AG09319 (cell line): ENCODE results near the gene CLIC6.

ENCODE experiments used
- DNase-seq: peaks from one replicate; pipeline ENCODE4 v3.0.0-alpha.2; 2010; ENCODE audit warnings: low read depth; ENCODE audit errors: extremely low read depth
- CTCF ChIP-seq: IDR thresholded peaks from 2 replicates; pipeline ENCODE4 v1.5.1; 2011; ENCODE audit warnings: low read depth, mild to moderate bottlenecking, inconsistent platforms, low read length, moderate library complexity

The CLIC6 gene

GRCh38 chr21:34693192-34693810 lies 24.5 kb downstream of the CLIC6 start:
- peak; percentile 76 for TF ChIP-seq CTCF
- peak; percentile 41 for DNase-seq

DNA sequence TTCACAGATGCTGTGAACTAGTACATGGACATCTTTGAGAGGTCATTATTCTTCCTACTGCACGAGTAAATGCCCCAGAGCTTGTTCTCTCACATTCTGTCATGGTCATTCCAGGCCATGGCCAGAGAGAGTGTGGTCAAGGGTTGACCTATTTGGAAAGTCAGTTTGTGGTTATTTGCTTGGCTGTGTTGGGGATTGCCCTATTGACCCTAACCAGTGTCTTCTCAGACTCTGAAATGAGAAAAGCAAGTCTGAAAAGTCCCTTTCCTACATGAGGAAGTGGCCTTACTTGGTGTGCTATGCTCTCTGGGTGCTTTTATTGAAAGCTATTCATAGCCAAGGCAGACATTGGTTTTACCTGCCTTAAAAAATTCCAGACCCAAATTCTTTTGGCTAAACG lies 26.6 kb downstream of the CLIC6 start:
- no peak for TF ChIP-seq CTCF
- DNase-seq, result no peak

DNA sequence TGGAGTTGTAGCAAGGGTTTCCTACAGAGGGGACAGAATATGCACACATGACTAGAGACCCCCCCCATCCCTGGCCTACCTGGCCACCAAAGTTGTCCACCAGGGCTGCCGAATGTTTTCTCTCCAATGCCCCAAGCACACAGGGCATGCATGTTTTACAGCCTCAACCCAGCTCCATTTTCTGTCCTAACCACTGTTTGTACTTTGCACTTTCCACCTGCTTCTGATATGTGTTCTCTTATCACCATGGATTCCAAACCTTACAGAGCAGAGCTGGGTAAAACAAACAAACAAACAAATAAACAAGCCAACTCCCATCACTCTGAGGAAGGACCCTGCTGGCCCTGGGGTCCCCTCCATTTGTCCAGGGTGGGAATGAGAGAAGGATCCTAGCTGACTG lies 27.3 kb downstream of the CLIC6 start:
- no peak for DNase-seq
- TF ChIP-seq CTCF, result no peak

DNA sequence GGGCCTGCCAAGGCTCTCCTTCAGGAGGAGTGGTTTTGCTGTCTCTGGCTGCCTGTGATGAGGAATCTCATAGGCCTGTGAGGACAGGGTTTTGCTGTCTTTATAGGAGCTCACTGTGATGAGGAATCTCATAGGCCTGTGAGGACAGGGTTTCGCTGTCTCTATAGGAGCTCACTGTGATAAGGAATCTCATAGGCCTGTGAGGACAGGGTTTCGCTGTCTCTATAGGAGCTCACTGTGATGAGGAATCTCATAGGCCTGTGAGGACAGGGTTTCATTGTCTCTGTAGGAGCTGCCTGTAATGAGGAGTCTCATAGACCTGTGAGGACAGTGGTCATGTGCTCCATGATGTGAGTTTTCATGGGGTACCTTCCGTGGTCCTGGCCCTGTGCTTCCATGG lies 29.0 kb downstream of the CLIC6 start:
- DNase-seq, result no peak
- TF ChIP-seq CTCF, result no peak

- DNase-seq, result no peak
- TF ChIP-seq CTCF, result no peak
Observed at GRCh38 chr21:34698270-34699015, 29.6 kb downstream of the CLIC6 start.

DNA sequence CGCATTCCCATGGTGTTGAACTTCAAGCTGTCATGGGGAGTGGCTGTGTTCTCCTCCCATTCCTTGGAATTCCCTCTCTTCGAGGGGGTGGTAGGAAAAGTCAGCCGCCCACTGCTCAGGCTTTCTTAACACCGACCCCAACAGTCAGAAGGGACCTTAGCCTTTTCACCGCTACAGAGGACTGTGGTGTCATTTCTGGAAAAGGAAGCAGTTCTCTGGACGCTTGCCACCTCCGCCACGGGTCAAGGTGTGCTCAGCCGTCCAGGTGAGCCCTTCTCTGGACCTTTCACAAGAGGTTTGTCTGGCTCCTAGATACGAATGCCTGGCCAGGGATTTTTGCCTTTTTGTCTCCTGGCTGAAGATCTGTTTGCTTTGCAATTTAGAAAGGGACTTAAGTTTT lies 31.8 kb downstream of the CLIC6 start:
- DNase-seq, result no peak
- TF ChIP-seq CTCF, result no peak

DNA sequence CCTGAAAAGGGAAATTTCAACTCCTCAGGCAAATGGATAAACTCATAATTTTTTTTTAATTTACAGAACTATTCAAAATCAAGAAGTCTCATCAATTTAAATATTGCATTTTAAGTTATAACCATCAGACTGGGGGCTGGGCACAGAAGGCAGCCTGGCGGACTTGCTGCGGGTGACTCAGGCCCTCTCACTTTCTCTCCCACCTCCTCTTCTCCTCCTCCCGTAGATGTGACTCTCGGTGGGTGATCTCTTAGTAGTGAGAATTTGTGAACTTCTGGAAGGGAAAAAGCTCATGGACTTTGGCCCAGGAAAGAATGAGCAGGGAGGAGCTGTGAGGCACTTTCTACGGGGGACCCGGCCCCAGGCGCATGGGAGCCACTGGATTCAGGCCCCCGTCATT lies 32.9 kb downstream of the CLIC6 start:
- DNase-seq, result no peak
- no peak for TF ChIP-seq CTCF
